B cell (primary cell): ENCODE results near the gene DZIP1L. TPM values are rescaled to one million over a fixed set of nuclear protein-coding genes. Genes with fewer than 3 reads are reported as not detected.

Experiments
- ATAC-seq: fragments of 200-7000 bp; cut with Tn5 transposase; one replicate; pipeline ENCODE4 v1.10.0; 2021; ENCODE audit warnings: low read depth, mild to moderate bottlenecking, moderate number of reproducible peaks, moderate library complexity
- CTCF ChIA-PET: fragments of 350-600 bp; sonication (Branson Sonifier 250); formaldehyde crosslinking; loops from one replicate; lab custom pipeline; 2021; ENCODE audit warnings: antibody characterized with exemption, inconsistent platforms; lab: Charles Lee
- POLR2A ChIA-PET: fragments of 350-600 bp; sonication (Branson Sonifier 250); formaldehyde crosslinking; loops from one replicate; lab custom pipeline; 2021; ENCODE audit warnings: antibody characterized with exemption; lab: Charles Lee
- DNase-seq: peaks from one replicate; pipeline ENCODE4 v3.0.0; 2013
- H2AFZ ChIP-seq: 2 replicates; pipeline ENCODE4 v1.6.1; 2012; ENCODE audit warnings: mild to moderate bottlenecking, low read depth, low read length; ENCODE audit not compliant: insufficient read depth, poor library complexity, severe bottlenecking
- H3K27ac ChIP-seq, 2 donors: 1 replicate in 1 of 2; 2 replicates in 1 of 2; pipeline ENCODE4 v1.5.1; 2012 to 2013; ENCODE audit warnings: low read length in 2 of 2, mild to moderate bottlenecking in 2 of 2, moderate library complexity in 1 of 2
- H3K27me3 ChIP-seq, 4 experiments: fragments of 200-600 bp in 1 of 4; sonication (generic) in 1 of 4; replicated peaks in 1 of 4; 1 replicate in 2 of 4; 2 replicates in 2 of 4; pipeline versions ENCODE4 v1.6.1 to v1.7.0; 2013 to 2016; ENCODE audit warnings: low read length in 3 of 4, mild to moderate bottlenecking in 2 of 4, mixed read lengths in 1 of 4, moderate library complexity in 1 of 4; ENCODE audit not compliant: insufficient read depth in 4 of 4, control insufficient read depth in 3 of 4; ENCODE audit errors: control extremely low read depth in 1 of 4
- H3K36me3 ChIP-seq, 2 experiments: replicated peaks in 1 of 2; 1 replicate in 1 of 2; 2 replicates in 1 of 2; pipeline versions ENCODE4 v1.6.1 to v1.7.1; 2013; ENCODE audit warnings: low read length in 1 of 2; ENCODE audit not compliant: insufficient read depth in 2 of 2, control insufficient read depth in 1 of 2; ENCODE audit errors: control extremely low read depth in 1 of 2, extremely low read depth in 1 of 2
- H3K4me1 ChIP-seq, 2 donors: fragments of 200-600 bp in 1 of 2; sonication (generic) in 1 of 2; 1 replicate in 1 of 2; 2 replicates in 1 of 2; pipeline versions ENCODE4 v1.5.1 to v1.6.1; 2013 to 2017; ENCODE audit warnings: low read length in 2 of 2; ENCODE audit not compliant: control insufficient read depth in 2 of 2, insufficient read depth in 2 of 2
- H3K4me2 ChIP-seq: replicated peaks from 2 replicates; pipeline ENCODE3; 2012; ENCODE audit warnings: mild to moderate bottlenecking, low read depth, low read length; ENCODE audit not compliant: poor library complexity, severe bottlenecking
- H3K4me3 ChIP-seq, 5 experiments: fragments of 200-600 bp in 1 of 5; sonication (generic) in 1 of 5; 1 replicate in 3 of 5; 2 replicates in 2 of 5; pipeline versions ENCODE4 v1.5.1 to v1.7.0; 2011 to 2016; ENCODE audit warnings: low read length in 4 of 5, mild to moderate bottlenecking in 4 of 5, low read depth in 2 of 5, control low read depth in 1 of 5, moderate library complexity in 1 of 5; ENCODE audit not compliant: insufficient read depth in 1 of 5; ENCODE audit errors: control extremely low read depth in 1 of 5, extremely low read depth in 1 of 5
- H3K79me2 ChIP-seq: fragments of 200-600 bp; sonication (generic); one replicate; pipeline ENCODE4 v1.6.0; 2016; ENCODE audit warnings: low read length; ENCODE audit not compliant: control insufficient read depth, insufficient read depth
- H3K9ac ChIP-seq: fragments of 200-600 bp; sonication (generic); 2 replicates; pipeline ENCODE4 v1.6.1; 2017; ENCODE audit warnings: mild to moderate bottlenecking, low read length, moderate library complexity
- H3K9me3 ChIP-seq, 3 donors: one replicate each; pipeline versions ENCODE4 v1.6.1 to v1.7.1; 2013; ENCODE audit warnings: low read length in 2 of 3; ENCODE audit not compliant: control insufficient read depth in 2 of 3, insufficient read depth in 1 of 3; ENCODE audit errors: control extremely low read depth in 1 of 3
- H4K20me1 ChIP-seq: 2 replicates; pipeline ENCODE4 v1.6.0; 2012; ENCODE audit warnings: mild to moderate bottlenecking, low read length; ENCODE audit not compliant: insufficient read depth, control insufficient read depth, poor library complexity, severe bottlenecking
- H3K27ac Mint-ChIP-seq: one replicate; pipeline ENCODE4 v1.8.0; 2021; ENCODE audit warnings: mixed read lengths
- H3K27me3 Mint-ChIP-seq: one replicate; pipeline ENCODE4 v1.8.0; 2021; ENCODE audit warnings: mixed read lengths
- H3K4me1 Mint-ChIP-seq: one replicate; pipeline ENCODE4 v1.8.0; 2021; ENCODE audit warnings: mixed read lengths
- H3K4me3 Mint-ChIP-seq: one replicate; pipeline ENCODE4 v1.8.0; 2021; ENCODE audit warnings: mixed read lengths
- H3K9me3 Mint-ChIP-seq: one replicate; pipeline ENCODE4 v1.8.0; 2022; ENCODE audit warnings: mixed read lengths; ENCODE audit not compliant: insufficient read depth
- CTCF ChIP-seq: fragments of 200-600 bp; IDR thresholded peaks from one replicate; pipeline ENCODE4 v1.8.0; 2022; ENCODE audit warnings: antibody characterized with exemption, mild to moderate bottlenecking
- EZH2 ChIP-seq: IDR thresholded peaks from 2 replicates; pipeline ENCODE4 v1.6.1; 2012; ENCODE audit warnings: borderline replicate concordance, low read depth, mild to moderate bottlenecking, moderate library complexity, low read length; ENCODE audit not compliant: insufficient read depth, poor library complexity, severe bottlenecking
- WGBS: methylation state at CpG from one replicate; pipeline ENCODE4 v1.1.5; 2013; ENCODE audit warnings: missing lambda C conversion rate; ENCODE audit not compliant: insufficient coverage; 5-methylcytosine and 5-hydroxymethylcytosine counted together
- intact Hi-C: fragments of 100-400 bp; cut with micrococcal nuclease; formaldehyde crosslinking; loops from one replicate; pipeline ENCODE4 v1.10.0; 2022
- polyA plus RNA-seq: library from polyadenylated mRNA; depleted of rRNA; stranded (reverse); fragments of >200 nt; gene quantifications from 2 replicates; pipeline ENCODE4 v1.2.3, GENCODE V29; 2012
- total RNA-seq, 2 donors: library from RNA; stranded (reverse); fragments of 120-200 nt in 1 of 2; gene quantifications; 1 replicate in 1 of 2; 2 replicates in 1 of 2; pipeline versions ENCODE4 v1.2.3 to v1.2.4, GENCODE V29; 2013 to 2022

The DZIP1L gene
- total and polyA plus RNA-seq, 2 donors (not counting 1 experiment from before 2014, with no cell fraction given), result not detected

- intact Hi-C loops, result no loop called here
- no peak overlapping the region for H3K4me2 ChIP-seq
- H3K4me1 ChIP-seq, result no peaks in the 10 kb centered on the region
- no peak overlapping the region for H2AFZ ChIP-seq
- no peaks in the 10 kb centered on the region for H4K20me1 ChIP-seq
- no peak for DNase-seq
- POLR2A ChIA-PET, result no interaction called here
- H3K9me3 ChIP-seq, result no peaks in the 10 kb centered on the region
- no peak overlapping the region for H3K27ac Mint-ChIP-seq
- TF ChIP-seq CTCF, result no peak
- no peak for TF ChIP-seq EZH2
- no peak overlapping the region for H3K4me3 Mint-ChIP-seq
- peaks cover 0 to 3% (median 0%) of the 10 kb centered on the region in 4 experiments for H3K27me3 ChIP-seq
- H3K36me3 ChIP-seq, result no peaks in the 10 kb centered on the region
- H3K9me3 Mint-ChIP-seq, result no peaks in the 10 kb centered on the region
- ATAC-seq, result no peak
- CTCF ChIA-PET, result interaction anchor here (1.2 kb wide), 1 partner anchor 12 kb away, joined by 3 read pairs; no protein-coding TSS in a partner anchor
- H3K9ac ChIP-seq, result no peak overlapping the region
- H3K4me1 Mint-ChIP-seq, result no peaks in the 10 kb centered on the region
- no peak overlapping the region for H3K27ac ChIP-seq
- H3K79me2 ChIP-seq, result no peaks in the 10 kb centered on the region
- no peak overlapping the region for H3K4me3 ChIP-seq
- H3K27me3 Mint-ChIP-seq, result peaks cover 12% of the 10 kb centered on the region
Measured at GRCh38 chr3:138099417-138099816, 16.0 kb downstream of the DZIP1L start.

GRCh38 chr3:138097192-138098172 is 17.9 kb downstream of the DZIP1L start:
- TF ChIP-seq EZH2 (no peak), CTCF (no peak)
- H3K4me3 ChIP-seq, result no peak overlapping the region
- intact Hi-C loops, result no loop called here
- H4K20me1 ChIP-seq, result no peaks in the 10 kb centered on the region
- H3K4me2 ChIP-seq, result no peak overlapping the region
- no peaks in the 10 kb centered on the region for H3K9me3 Mint-ChIP-seq
- peaks cover 8% of the 10 kb centered on the region for H3K27me3 Mint-ChIP-seq
- DNase-seq (no peak), ATAC-seq (no peak)
- no peaks in the 10 kb centered on the region for H3K79me2 ChIP-seq
- H3K27ac Mint-ChIP-seq, result no peak overlapping the region
- CTCF ChIA-PET, result interaction anchor here (0.6 kb wide), 1 partner anchor 28 kb away, joined by 3 read pairs; no protein-coding TSS in a partner anchor
- no peak overlapping the region for H3K4me3 Mint-ChIP-seq
- no peak overlapping the region for H3K27ac ChIP-seq
- H3K9ac ChIP-seq, result no peak overlapping the region
- H3K27me3 ChIP-seq, result peaks cover 0 to 3% (median 0%) of the 10 kb centered on the region in 4 experiments
- no peaks in the 10 kb centered on the region for H3K4me1 ChIP-seq
- no peaks in the 10 kb centered on the region for H3K4me1 Mint-ChIP-seq
- H3K36me3 ChIP-seq, result no peaks in the 10 kb centered on the region
- 93% methylated on average over 7 of the region's 12 CpGs for WGBS
- POLR2A ChIA-PET, result no interaction called here
- H2AFZ ChIP-seq, result no peak overlapping the region
- no peaks in the 10 kb centered on the region for H3K9me3 ChIP-seq
